IMR-90 (cell line): ENCODE data around the gene GLRX5. TPM values are rescaled to one million over a fixed set of nuclear protein-coding genes. Genes with fewer than 3 reads are reported as not detected.

Source experiments
- ATAC-seq: fragments of 200-7000 bp; cut with Tn5 transposase; 2 replicates; pipeline ENCODE4 v1.9.1; 2020; ENCODE audit warnings: low read depth, mild to moderate bottlenecking, moderate library complexity
- BruUV-seq: library from RNA; stranded (reverse); fragments of 400-500 nt; replicated peaks from 2 replicates; lab custom pipeline; 2021; lab: Mats Ljungman, UMichigan
- CTCF ChIA-PET: fragments of 300-600 bp; formaldehyde crosslinking; extraction: SDS; loops from one replicate; lab custom pipeline; 2021; ENCODE audit warnings: antibody characterized with exemption; lab: Yijun Ruan, JAX
- POLR2A ChIA-PET: fragments of 300-600 bp; sonication (Branson Sonifier 250); formaldehyde crosslinking; loops from one replicate; lab custom pipeline; 2022; ENCODE audit warnings: antibody characterized with exemption; ENCODE audit not compliant: unreplicated experiment; lab: Charles Lee
- DNase-seq: peaks from one replicate; pipeline ENCODE4 v3.0.0; 2013
- H2AFZ ChIP-seq: replicated peaks from 2 replicates; pipeline ENCODE3; 2013; ENCODE audit warnings: low read length, mild to moderate bottlenecking; ENCODE audit not compliant: poor library complexity
- H2AK5ac ChIP-seq: 2 replicates; pipeline ENCODE4 v1.6.1; 2013; ENCODE audit warnings: low read depth, low read length, inconsistent platforms
- H2AK9ac ChIP-seq: replicated peaks from 2 replicates; pipeline ENCODE3; 2013; ENCODE audit warnings: mild to moderate bottlenecking, low read depth, low read length, moderate library complexity; ENCODE audit not compliant: poor library complexity
- H2BK120ac ChIP-seq: 2 replicates; pipeline ENCODE4 v1.6.1; 2013; ENCODE audit warnings: low read depth, low read length, inconsistent platforms
- H2BK15ac ChIP-seq: 3 replicates; pipeline ENCODE4 v1.6.1; 2013; ENCODE audit warnings: low read depth, low read length, inconsistent platforms
- H2BK20ac ChIP-seq: 2 replicates; pipeline ENCODE4 v1.6.1; 2013; ENCODE audit warnings: low read depth, mild to moderate bottlenecking, inconsistent platforms, low read length, moderate library complexity
- H2BK5ac ChIP-seq: 2 replicates; pipeline ENCODE4 v1.6.1; 2013; ENCODE audit warnings: mild to moderate bottlenecking, low read depth, low read length, inconsistent platforms; ENCODE audit not compliant: poor library complexity, severe bottlenecking
- H3K14ac ChIP-seq: replicated peaks from 2 replicates; pipeline ENCODE4 v1.6.1; 2013; ENCODE audit warnings: low read depth, low read length, inconsistent platforms
- H3K18ac ChIP-seq: 2 replicates; pipeline ENCODE4 v1.6.1; 2013; ENCODE audit warnings: low read depth, low read length, control low read depth
- H3K23ac ChIP-seq: 2 replicates; pipeline ENCODE4 v1.6.1; 2013; ENCODE audit warnings: low read depth, low read length, inconsistent platforms
- H3K27ac ChIP-seq: 2 replicates; pipeline ENCODE4 v1.5.1; 2013; ENCODE audit warnings: mild to moderate bottlenecking, control low read depth, low read length; ENCODE audit not compliant: insufficient read depth
- H3K27me3 ChIP-seq: 2 replicates; pipeline ENCODE4 v1.6.1; 2013; ENCODE audit warnings: low read length; ENCODE audit not compliant: control insufficient read depth, insufficient read depth
- H3K36me3 ChIP-seq: 2 replicates; pipeline ENCODE4 v1.6.1; 2013; ENCODE audit warnings: low read length, mixed read lengths; ENCODE audit not compliant: control insufficient read depth, insufficient read depth
- H3K4ac ChIP-seq: 2 replicates; pipeline ENCODE4 v1.6.1; 2013; ENCODE audit warnings: low read depth, low read length, inconsistent platforms
- H3K4me1 ChIP-seq: 2 replicates; pipeline ENCODE4 v1.6.1; 2013; ENCODE audit warnings: low read length, mixed read lengths; ENCODE audit not compliant: control insufficient read depth, insufficient read depth
- H3K4me2 ChIP-seq: 2 replicates; pipeline ENCODE4 v1.6.1; 2013; ENCODE audit warnings: low read depth, mild to moderate bottlenecking, control low read depth, low read length, moderate library complexity
- H3K4me3 ChIP-seq: 2 replicates; pipeline ENCODE4 v1.5.1; 2013; ENCODE audit warnings: low read depth, mild to moderate bottlenecking, control low read depth, low read length, moderate library complexity; ENCODE audit not compliant: insufficient read depth
- H3K56ac ChIP-seq: 2 replicates; pipeline ENCODE4 v1.6.1; 2013; ENCODE audit warnings: low read length, inconsistent platforms; ENCODE audit not compliant: insufficient read depth; ENCODE audit errors: extremely low read depth
- H3K79me1 ChIP-seq, 2 experiments: 2 replicates each; pipeline ENCODE4 v1.6.1; 2013; ENCODE audit warnings: low read length in 2 of 2, inconsistent platforms in 1 of 2, low read depth in 1 of 2
- H3K9ac ChIP-seq: 2 replicates; pipeline ENCODE4 v1.6.1; 2013; ENCODE audit warnings: low read depth, low read length, control low read depth
- H3K9me1 ChIP-seq: 2 replicates; pipeline ENCODE4 v1.6.1; 2013; ENCODE audit warnings: low read length, inconsistent platforms; ENCODE audit not compliant: insufficient read depth
- H3K9me3 ChIP-seq: 2 replicates; pipeline ENCODE4 v1.6.1; 2013; ENCODE audit warnings: low read length; ENCODE audit not compliant: control insufficient read depth, insufficient read depth
- H4K20me1 ChIP-seq: 2 replicates; pipeline ENCODE4 v1.6.1; 2013; ENCODE audit warnings: low read length, inconsistent platforms; ENCODE audit not compliant: insufficient read depth
- H4K5ac ChIP-seq: 2 replicates; pipeline ENCODE4 v1.6.1; 2013; ENCODE audit warnings: mild to moderate bottlenecking, low read depth, low read length, control low read depth
- H4K8ac ChIP-seq, 2 experiments: 2 replicates each; pipeline ENCODE4 v1.6.1; 2013; ENCODE audit warnings: low read depth in 2 of 2, low read length in 2 of 2, control low read depth in 1 of 2, inconsistent platforms in 1 of 2
- H4K91ac ChIP-seq: 2 replicates; pipeline ENCODE4 v1.6.1; 2013; ENCODE audit warnings: low read depth, low read length, inconsistent platforms; ENCODE audit not compliant: insufficient read depth
- BHLHE40 ChIP-seq: fragments of 150-350 bp; IDR thresholded peaks from 2 replicates; pipeline ENCODE4 v1.6.1; 2016; ENCODE audit warnings: mild to moderate bottlenecking, low read depth, low read length
- FOS ChIP-seq: fragments of 150-350 bp; IDR thresholded peaks from 2 replicates; pipeline ENCODE4 v1.6.1; 2016; ENCODE audit warnings: low read depth, low read length
- MAFK ChIP-seq: IDR thresholded peaks from 2 replicates; pipeline ENCODE4 v1.6.1; 2012; ENCODE audit warnings: low read depth, low read length, improper control_type of control experiment
- NFE2L2 ChIP-seq: fragments of 150-350 bp; IDR thresholded peaks from 2 replicates; pipeline ENCODE4 v1.6.1; 2016; ENCODE audit warnings: low read depth, mild to moderate bottlenecking, low read length
- RCOR1 ChIP-seq: IDR thresholded peaks from 2 replicates; pipeline ENCODE4 v1.6.1; 2012; ENCODE audit warnings: mild to moderate bottlenecking, low read length, improper control_type of control experiment; ENCODE audit not compliant: insufficient replicate concordance
- SMC3 ChIP-seq: fragments of 150-350 bp; IDR thresholded peaks from 2 replicates; pipeline ENCODE4 v1.6.1; 2016; ENCODE audit warnings: low read depth, mild to moderate bottlenecking, antibody characterized with exemption, low read length, moderate library complexity
- WGBS, 2 experiments: methylation state at CpG; one replicate each; pipeline versions ENCODE4 v1.1.5 to v1.1.7; 2013; ENCODE audit warnings: missing lambda C conversion rate in 2 of 2; ENCODE audit not compliant: insufficient read length in 1 of 2; ENCODE audit errors: extremely low coverage in 2 of 2; 5-methylcytosine and 5-hydroxymethylcytosine counted together
- dilution Hi-C: fragments of 300-500 bp; cut with HindIII; formaldehyde crosslinking; loops from one replicate; pipeline ENCODE4 v1.14.3; 2018; ENCODE audit warnings: low sequenced_read_pairs; ENCODE audit not compliant: unreplicated experiment
- in situ Hi-C: fragments of 300-500 bp; cut with MboI; formaldehyde crosslinking; loops from 3 replicates; pipeline ENCODE4 v1.14.3; 2019; ENCODE audit warnings: low sequenced_read_pairs, inconsistent platforms, mixed read lengths
- intact Hi-C: fragments of 100-400 bp; cut with micrococcal nuclease; formaldehyde crosslinking; loops from 2 replicates; pipeline ENCODE4 v1.10.0; 2022
- polyA plus RNA-seq, 3 experiments: library from polyadenylated mRNA; depleted of rRNA; stranded (reverse); fragments of >200 nt; gene quantifications; 2 replicates each; pipeline ENCODE4 v1.2.3, GENCODE V29; 2012; ENCODE audit warnings: low replicate concordance in 1 of 3
- total RNA-seq: library from RNA; depleted of rRNA; stranded (reverse); fragments of >200 nt; gene quantifications from 2 replicates; pipeline ENCODE4 v1.2.3, GENCODE V29; 2012
- TF ChIP-seq, protein P1 (sequence below): fragments of 150-350 bp; IDR thresholded peaks from 2 replicates; pipeline ENCODE4 v1.6.1; 2016; ENCODE audit warnings: low read depth, mild to moderate bottlenecking, low read length, moderate library complexity, borderline replicate concordance

GLRX5 gene
- total and polyA plus RNA-seq, 2 of the 4 experiments (the other 2 are of a cell fraction): 32.4 to 40.4 TPM

- intact Hi-C loops: no loop called here
- CTCF ChIA-PET: interaction anchor here (1.4 to 1.6 kb wide), 2 partner anchors 11 to 18 kb away, joined by 5 to 6 read pairs; partner anchors contain the start of gene GLRX5
These were observed 10.8 kb downstream of the GLRX5 start for GRCh38 chr14:95545515-95546168.

More at GRCh38 chr14:95545515-95546168, 10.8 kb downstream of the GLRX5 start:
- no peak overlapping the region for H4K91ac ChIP-seq
- no peak overlapping the region for H2AK9ac ChIP-seq
- no peak overlapping the region for H4K8ac ChIP-seq
- H3K27me3 ChIP-seq: no peaks in the 10 kb centered on the region
- H2BK20ac ChIP-seq: no peak overlapping the region
- H3K27ac ChIP-seq: no peak overlapping the region
- peaks cover 18% of the 10 kb centered on the region for H3K9me1 ChIP-seq
- H3K14ac ChIP-seq: no peak overlapping the region
- no peak overlapping the region for H2AFZ ChIP-seq
- dilution Hi-C loops (no loop called here), in situ Hi-C loops (loop anchor here (10.0 to 25.0 kb wide), 2 partner anchors 549 to 717 kb away; partner anchors contain the start of gene BDKRB1)
- ATAC-seq (peak; percentile 61; the same call in 1 of the 2 replicates), DNase-seq (peak; percentile 97)
- peaks cover 8% of the 10 kb centered on the region; the same call in 1 of the 2 replicates for H4K20me1 ChIP-seq
- H3K4me3 ChIP-seq: no peak overlapping the region
- H3K18ac ChIP-seq: no peak overlapping the region
- H3K23ac ChIP-seq: no peak overlapping the region
- no CpG with 5 or more reads among the region's 5 CpGs for WGBS, 2 experiments
- no peak overlapping the region for H2AK5ac ChIP-seq
- BruUV-seq: no TSS peak
- H2BK5ac ChIP-seq: no peak overlapping the region
- POLR2A ChIA-PET: no interaction called here
- H3K36me3 ChIP-seq: peaks cover 4% of the 10 kb centered on the region; the same call in 1 of the 2 replicates
- H3K56ac ChIP-seq: no peak overlapping the region
- TF ChIP-seq, protein P1, sequence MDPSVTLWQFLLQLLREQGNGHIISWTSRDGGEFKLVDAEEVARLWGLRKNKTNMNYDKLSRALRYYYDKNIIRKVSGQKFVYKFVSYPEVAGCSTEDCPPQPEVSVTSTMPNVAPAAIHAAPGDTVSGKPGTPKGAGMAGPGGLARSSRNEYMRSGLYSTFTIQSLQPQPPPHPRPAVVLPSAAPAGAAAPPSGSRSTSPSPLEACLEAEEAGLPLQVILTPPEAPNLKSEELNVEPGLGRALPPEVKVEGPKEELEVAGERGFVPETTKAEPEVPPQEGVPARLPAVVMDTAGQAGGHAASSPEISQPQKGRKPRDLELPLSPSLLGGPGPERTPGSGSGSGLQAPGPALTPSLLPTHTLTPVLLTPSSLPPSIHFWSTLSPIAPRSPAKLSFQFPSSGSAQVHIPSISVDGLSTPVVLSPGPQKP: no peak
- TF ChIP-seq NFE2L2: no peak
- peak; percentile 30; the same call in 1 of the 2 replicates for TF ChIP-seq BHLHE40
- TF ChIP-seq SMC3: no peak
- peak; percentile 60 for TF ChIP-seq RCOR1
- no peak for TF ChIP-seq MAFK
- peak; percentile 93 for TF ChIP-seq FOS
- no peak overlapping the region for H3K4ac ChIP-seq
- no peak overlapping the region for H3K4me2 ChIP-seq
- H3K4me1 ChIP-seq: peaks cover 13% of the 10 kb centered on the region
- peak overlapping the region; percentile 45; the same call in 1 of the 3 replicates for H2BK15ac ChIP-seq
- peaks cover 33 to 51% of the 10 kb centered on the region in 2 experiments for H3K79me1 ChIP-seq
- H2BK120ac ChIP-seq: peak overlapping the region; percentile 36; the same call in 1 of the 2 replicates
- peaks cover 2% of the 10 kb centered on the region for H3K9me3 ChIP-seq
- H4K5ac ChIP-seq: no peak overlapping the region
- H3K9ac ChIP-seq: no peak overlapping the region
